Mesenchymal stem cell (in vitro differentiated cells and primary cell): Measurements from ENCODE around the gene KANSL3.
A peak's percentile ranks its signal among the peaks of the same experiment; 100 is the strongest.

Source experiments
- DNase-seq: peaks from one replicate; pipeline ENCODE4 v3.0.0-alpha.2; 2013
- H2AFZ ChIP-seq: one replicate; pipeline ENCODE4 v1.6.1; 2013; ENCODE audit warnings: low read depth, mild to moderate bottlenecking, control low read depth, inconsistent platforms, low read length, moderate library complexity
- H2AK5ac ChIP-seq: 2 replicates; pipeline ENCODE4 v1.6.1; 2013; ENCODE audit warnings: low read length, moderate library complexity, mild to moderate bottlenecking, inconsistent platforms; ENCODE audit not compliant: severe bottlenecking
- H2BK120ac ChIP-seq: one replicate; pipeline ENCODE4 v1.6.1; 2013; ENCODE audit warnings: low read depth, mild to moderate bottlenecking, inconsistent platforms, low read length, moderate library complexity
- H2BK12ac ChIP-seq, 2 experiments: one replicate each; pipeline ENCODE4 v1.6.1; 2013; ENCODE audit warnings: inconsistent platforms in 2 of 2, low read length in 2 of 2, mild to moderate bottlenecking in 2 of 2, moderate library complexity in 2 of 2, control low read depth in 1 of 2
- H2BK15ac ChIP-seq: one replicate; pipeline ENCODE4 v1.6.1; 2013; ENCODE audit warnings: mild to moderate bottlenecking, low read depth, inconsistent platforms; ENCODE audit not compliant: poor library complexity, severe bottlenecking
- H2BK5ac ChIP-seq: 2 replicates; pipeline ENCODE4 v1.6.1; 2013; ENCODE audit warnings: low read depth, mild to moderate bottlenecking, low read length, control low read depth, inconsistent platforms; ENCODE audit not compliant: poor library complexity, severe bottlenecking
- H3K14ac ChIP-seq, 2 experiments: one replicate each; pipeline ENCODE4 v1.6.1; 2013; ENCODE audit warnings: inconsistent platforms in 2 of 2, low read length in 2 of 2, control low read depth in 1 of 2, mild to moderate bottlenecking in 1 of 2, moderate library complexity in 1 of 2
- H3K18ac ChIP-seq, 2 experiments: one replicate each; pipeline ENCODE4 v1.6.1; 2013; ENCODE audit warnings: inconsistent platforms in 2 of 2, low read length in 2 of 2, control low read depth in 1 of 2, low read depth in 1 of 2, mild to moderate bottlenecking in 1 of 2
- H3K23ac ChIP-seq, 2 experiments: one replicate each; pipeline ENCODE4 v1.6.1; 2013; ENCODE audit warnings: inconsistent platforms in 2 of 2, low read length in 2 of 2, mild to moderate bottlenecking in 2 of 2, moderate library complexity in 2 of 2, control low read depth in 1 of 2
- H3K27ac ChIP-seq: 2 replicates; pipeline ENCODE4 v1.5.1; 2013; ENCODE audit warnings: mild to moderate bottlenecking, moderate library complexity, low read length, control low read depth, inconsistent platforms; ENCODE audit not compliant: poor library complexity, severe bottlenecking
- H3K27me3 ChIP-seq, 2 experiments: 2 replicates each; pipeline versions ENCODE4 v1.6.1 to v1.7.0; 2013; ENCODE audit warnings: low read length in 2 of 2, mild to moderate bottlenecking in 2 of 2, moderate library complexity in 2 of 2, control low read depth in 1 of 2, inconsistent platforms in 1 of 2; ENCODE audit not compliant: control insufficient read depth in 1 of 2, insufficient read depth in 1 of 2
- H3K36me3 ChIP-seq, 2 experiments: 2 replicates each; pipeline versions ENCODE4 v1.6.1 to v1.7.0; 2013; ENCODE audit warnings: low read length in 2 of 2, control low read depth in 1 of 2, inconsistent platforms in 1 of 2, low read depth in 1 of 2, mild to moderate bottlenecking in 1 of 2; ENCODE audit not compliant: insufficient read depth in 2 of 2, control insufficient read depth in 1 of 2
- H3K4ac ChIP-seq, 2 experiments: one replicate each; pipeline ENCODE4 v1.6.1; 2013; ENCODE audit warnings: inconsistent platforms in 2 of 2, low read length in 2 of 2, mild to moderate bottlenecking in 2 of 2, moderate library complexity in 2 of 2, control low read depth in 1 of 2, low read depth in 1 of 2
- H3K4me1 ChIP-seq: 2 replicates; pipeline ENCODE4 v1.6.1; 2013; ENCODE audit warnings: low read depth, low read length, control low read depth; ENCODE audit not compliant: control insufficient read depth, insufficient read depth
- H3K4me2 ChIP-seq: 2 replicates; pipeline ENCODE4 v1.6.1; 2013; ENCODE audit warnings: low read length, mild to moderate bottlenecking, inconsistent platforms; ENCODE audit not compliant: poor library complexity, severe bottlenecking
- H3K4me3 ChIP-seq, 2 experiments: 2 replicates each; pipeline versions ENCODE4 v1.5.1 to v1.7.0; 2013; ENCODE audit warnings: low read length in 2 of 2, mild to moderate bottlenecking in 2 of 2, control low read depth in 1 of 2, low read depth in 1 of 2; ENCODE audit not compliant: insufficient read depth in 1 of 2
- H3K79me1 ChIP-seq: replicated peaks from 2 replicates; pipeline ENCODE4 v1.6.1; 2013; ENCODE audit warnings: mild to moderate bottlenecking, control low read depth, low read length, inconsistent platforms; ENCODE audit not compliant: poor library complexity, severe bottlenecking
- H3K9ac ChIP-seq: 2 replicates; pipeline ENCODE4 v1.7.0; 2013; ENCODE audit warnings: mild to moderate bottlenecking, low read length, moderate library complexity
- H3K9me3 ChIP-seq: 2 replicates; pipeline ENCODE4 v1.7.0; 2013; ENCODE audit warnings: mild to moderate bottlenecking, low read length; ENCODE audit not compliant: control insufficient read depth
- H4K8ac ChIP-seq: one replicate; pipeline ENCODE4 v1.6.1; 2013; ENCODE audit warnings: inconsistent platforms, mild to moderate bottlenecking, low read length, moderate library complexity
- H4K91ac ChIP-seq: one replicate; pipeline ENCODE4 v1.6.1; 2013; ENCODE audit warnings: mild to moderate bottlenecking, low read length, inconsistent platforms
- WGBS: methylation state at CpG from one replicate; pipeline ENCODE4 v1.1.7; 2013; ENCODE audit warnings: mixed read lengths; 5-methylcytosine and 5-hydroxymethylcytosine counted together

The KANSL3 gene

DNA sequence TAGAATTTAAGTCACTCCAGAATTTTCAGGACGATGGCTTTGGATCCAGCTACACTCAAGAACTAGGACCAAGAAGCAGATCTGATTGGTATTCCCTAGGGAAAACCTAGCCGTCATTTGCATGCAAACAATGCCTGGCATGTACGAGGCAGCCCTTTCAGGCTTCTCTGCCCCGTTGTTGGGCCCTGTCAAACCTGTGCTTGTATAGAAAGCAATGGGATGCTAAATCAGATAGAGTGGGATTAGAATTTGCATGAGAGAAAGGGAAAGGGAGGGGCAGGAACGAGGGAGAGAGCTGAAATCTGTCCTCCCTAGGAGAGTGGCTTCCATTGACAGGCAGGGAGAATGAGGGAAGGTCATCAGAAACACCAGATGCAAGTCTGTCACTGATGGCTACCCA lies 73.0 kb downstream of the KANSL3 start:
- Histone ChIP-seq H3K27me3 (peaks cover 0 to 8% of the 10 kb centered on the region in 2 experiments), H3K4me2 (no peak overlapping the region), H2BK5ac (no peak overlapping the region), H2BK12ac (no peak overlapping the region), H3K36me3 (no peaks in the 10 kb centered on the region), H2BK120ac (no peak overlapping the region), H3K23ac (no peak overlapping the region), H3K4me1 (no peaks in the 10 kb centered on the region), H3K14ac (no peak overlapping the region), H3K9ac (no peak overlapping the region), H2BK15ac (no peak overlapping the region), H3K18ac (no peak overlapping the region), H2AK5ac (no peak overlapping the region), H4K91ac (no peak overlapping the region), H3K9me3 (peaks cover 5% of the 10 kb centered on the region), H4K8ac (no peak overlapping the region), H3K4me3 (no peak overlapping the region), H3K4ac (no peak overlapping the region), H2AFZ (no peak overlapping the region), H3K79me1 (no peaks in the 10 kb centered on the region), H3K27ac (no peak overlapping the region)
- DNase-seq = no peak
- 57% methylated on average over 5 of the region's 5 CpGs for WGBS

DNA sequence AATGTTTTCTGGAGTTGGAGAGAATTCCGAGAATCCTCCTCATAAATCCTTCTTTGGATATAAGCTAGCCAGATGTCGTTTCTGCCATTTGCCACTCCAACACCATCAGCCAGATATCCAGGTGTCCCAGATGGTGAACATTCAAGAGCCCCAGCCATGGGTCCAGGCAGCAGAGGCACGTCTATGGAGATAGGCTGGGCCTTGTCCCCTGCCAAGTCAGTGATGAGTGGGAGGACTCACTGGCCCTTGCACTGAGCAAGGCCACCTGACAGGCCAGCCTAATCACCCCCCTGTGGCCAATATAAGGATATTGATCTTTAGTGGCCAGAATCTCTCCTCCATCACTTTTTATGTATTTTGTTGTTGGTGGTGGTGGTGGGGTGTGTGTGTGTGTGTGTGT lies 73.5 kb downstream of the KANSL3 start:
- no peak overlapping the region for H2BK120ac ChIP-seq
- H3K36me3 ChIP-seq = no peaks in the 10 kb centered on the region
- H2BK12ac ChIP-seq = no peak overlapping the region
- H3K4me3 ChIP-seq = no peak overlapping the region
- no peak overlapping the region for H2AFZ ChIP-seq
- no peak overlapping the region for H2BK15ac ChIP-seq
- H4K91ac ChIP-seq = no peak overlapping the region
- no peak overlapping the region for H3K27ac ChIP-seq
- H3K18ac ChIP-seq = no peak overlapping the region
- DNase-seq = no peak
- 95% methylated on average over 3 of the region's 3 CpGs for WGBS
- H4K8ac ChIP-seq = no peak overlapping the region
- H3K4me2 ChIP-seq = no peak overlapping the region
- H3K79me1 ChIP-seq = no peaks in the 10 kb centered on the region
- no peak overlapping the region for H2BK5ac ChIP-seq
- H3K23ac ChIP-seq = no peak overlapping the region
- peaks cover 0 to 13% of the 10 kb centered on the region in 2 experiments for H3K27me3 ChIP-seq
- no peak overlapping the region for H3K14ac ChIP-seq
- no peak overlapping the region for H2AK5ac ChIP-seq
- H3K9me3 ChIP-seq = peaks cover 5% of the 10 kb centered on the region
- no peak overlapping the region for H3K9ac ChIP-seq
- no peak overlapping the region for H3K4ac ChIP-seq
- no peaks in the 10 kb centered on the region for H3K4me1 ChIP-seq

DNA sequence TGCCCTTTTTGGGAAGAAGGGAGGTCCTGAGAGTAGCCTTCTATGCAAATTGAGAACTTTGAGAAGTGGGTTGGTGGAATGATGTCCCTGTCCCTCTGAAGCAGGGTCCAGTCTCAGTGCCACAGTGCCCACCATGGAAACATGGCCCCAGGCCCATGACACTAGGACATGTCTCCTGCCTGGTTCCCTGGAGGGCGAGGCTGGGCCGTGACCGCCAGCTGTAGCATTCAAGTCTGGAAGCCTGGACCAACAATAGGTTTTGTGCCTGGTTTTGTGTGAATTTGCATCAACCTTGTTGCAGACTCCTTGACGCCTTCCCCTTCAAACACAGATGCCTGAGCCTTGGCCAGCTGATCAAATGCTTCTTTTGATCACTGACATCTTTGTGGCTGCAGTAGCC lies 74.1 kb downstream of the KANSL3 start:
- H3K4me3 ChIP-seq = no peak overlapping the region
- no peak overlapping the region for H3K18ac ChIP-seq
- peak overlapping the region in 1 of 2 experiments; percentile 53 for H3K14ac ChIP-seq
- H4K91ac ChIP-seq = no peak overlapping the region
- no peaks in the 10 kb centered on the region for H3K79me1 ChIP-seq
- no peak overlapping the region for H4K8ac ChIP-seq
- no peak overlapping the region for H2AK5ac ChIP-seq
- no peaks in the 10 kb centered on the region for H3K36me3 ChIP-seq
- H3K9me3 ChIP-seq = peaks cover 5% of the 10 kb centered on the region
- no peak overlapping the region for H3K4ac ChIP-seq
- no peak overlapping the region for H3K9ac ChIP-seq
- DNase-seq = no peak
- H3K27me3 ChIP-seq = peaks cover 0 to 18% of the 10 kb centered on the region in 2 experiments
- no peaks in the 10 kb centered on the region for H3K4me1 ChIP-seq
- no peak overlapping the region for H2BK15ac ChIP-seq
- no peak overlapping the region for H3K4me2 ChIP-seq
- H2BK12ac ChIP-seq = no peak overlapping the region
- no peak overlapping the region for H3K27ac ChIP-seq
- no peak overlapping the region for H2AFZ ChIP-seq
- H2BK120ac ChIP-seq = no peak overlapping the region
- no peak overlapping the region for H2BK5ac ChIP-seq
- WGBS = 76% methylated on average over 4 of the region's 4 CpGs
- H3K23ac ChIP-seq = no peak overlapping the region

DNA sequence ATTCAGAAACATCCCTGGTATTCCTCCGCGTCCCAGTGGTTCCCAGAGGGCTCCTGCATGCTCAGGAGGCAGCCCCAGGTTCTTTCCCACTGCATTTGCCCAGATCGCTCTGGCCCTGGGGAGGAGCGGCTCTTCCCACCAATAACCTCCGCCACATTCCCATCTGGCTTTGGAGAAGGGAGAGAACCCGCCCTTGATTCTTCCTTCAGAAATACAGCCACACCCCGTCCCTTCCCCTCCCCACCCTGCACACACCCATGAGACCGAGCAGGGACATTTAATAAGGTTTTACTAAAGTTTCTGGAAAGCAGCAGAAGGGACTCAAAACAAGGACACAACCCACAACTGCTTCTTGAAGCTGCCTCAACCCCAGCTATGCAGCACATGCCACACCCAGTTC lies 79.6 kb downstream of the KANSL3 start:
- no peak overlapping the region for H3K4me2 ChIP-seq

More for the DNA sequence above, 79.6 kb downstream of the KANSL3 start:
- H2BK12ac ChIP-seq = no peak overlapping the region
- no peak overlapping the region for H4K91ac ChIP-seq
- H3K9me3 ChIP-seq = peaks cover 5% of the 10 kb centered on the region
- H2AFZ ChIP-seq = no peak overlapping the region
- H3K79me1 ChIP-seq = no peaks in the 10 kb centered on the region
- H3K4ac ChIP-seq = no peak overlapping the region
- no peak overlapping the region for H3K23ac ChIP-seq
- no peak overlapping the region for H3K9ac ChIP-seq
- H3K27me3 ChIP-seq = peaks cover 0 to 16% of the 10 kb centered on the region in 2 experiments
- 93% methylated on average over 7 of the region's 8 CpGs for WGBS
- H2AK5ac ChIP-seq = no peak overlapping the region
- no peaks in the 10 kb centered on the region for H3K36me3 ChIP-seq
- H3K18ac ChIP-seq = no peak overlapping the region
- H3K14ac ChIP-seq = no peak overlapping the region
- no peak overlapping the region for H2BK5ac ChIP-seq
- no peak overlapping the region for H2BK15ac ChIP-seq
- DNase-seq = no peak
- H3K4me1 ChIP-seq = peaks cover 20% of the 10 kb centered on the region
- no peak overlapping the region for H3K4me3 ChIP-seq
- H2BK120ac ChIP-seq = no peak overlapping the region
- no peak overlapping the region for H4K8ac ChIP-seq
- H3K27ac ChIP-seq = no peak overlapping the region
